IPS-15b (cell line): ENCODE data around the gene MVK.

Experiments
- H3K27me3 ChIP-seq: one replicate; pipeline ENCODE4 v1.6.1; 2013; ENCODE audit warnings: low read length; ENCODE audit not compliant: control insufficient read depth, insufficient read depth
- H3K36me3 ChIP-seq: one replicate; pipeline ENCODE4 v1.6.1; 2013; ENCODE audit warnings: low read length; ENCODE audit not compliant: control insufficient read depth, insufficient read depth
- H3K4me1 ChIP-seq: one replicate; pipeline ENCODE4 v1.6.1; 2013; ENCODE audit warnings: mild to moderate bottlenecking, low read length; ENCODE audit not compliant: control insufficient read depth, insufficient read depth
- H3K4me3 ChIP-seq: one replicate; pipeline ENCODE4 v1.5.1; 2013; ENCODE audit warnings: low read depth, low read length
- H3K9ac ChIP-seq: one replicate; pipeline ENCODE4 v1.6.1; 2013; ENCODE audit warnings: low read depth, mild to moderate bottlenecking, low read length
- H3K9me3 ChIP-seq: one replicate; pipeline ENCODE4 v1.6.1; 2013; ENCODE audit warnings: mild to moderate bottlenecking, low read length; ENCODE audit not compliant: control insufficient read depth, insufficient read depth

The MVK gene

GRCh38 chr12:109586385-109587296, 13.0 kb downstream of the MVK start:
- no peak overlapping the region for H3K4me3 ChIP-seq
- H3K9ac ChIP-seq: no peak overlapping the region
- no peaks in the 10 kb centered on the region for H3K27me3 ChIP-seq
- no peaks in the 10 kb centered on the region for H3K4me1 ChIP-seq
- H3K36me3 ChIP-seq: peaks cover 16% of the 10 kb centered on the region
- H3K9me3 ChIP-seq: no peaks in the 10 kb centered on the region

GRCh38 chr12:109587921-109588320, 14.3 kb downstream of the MVK start:
- H3K27me3 ChIP-seq: no peaks in the 10 kb centered on the region
- H3K4me1 ChIP-seq: no peaks in the 10 kb centered on the region
- peaks cover 16% of the 10 kb centered on the region for H3K36me3 ChIP-seq
- H3K4me3 ChIP-seq: no peak overlapping the region
- no peaks in the 10 kb centered on the region for H3K9me3 ChIP-seq
- H3K9ac ChIP-seq: no peak overlapping the region

- Histone ChIP-seq H3K27me3 (no peaks in the 10 kb centered on the region), H3K4me3 (no peak overlapping the region), H3K9me3 (no peaks in the 10 kb centered on the region), H3K9ac (no peak overlapping the region), H3K4me1 (no peaks in the 10 kb centered on the region), H3K36me3 (peaks cover 15% of the 10 kb centered on the region)
Measured at GRCh38 chr12:109588461-109589239, 15.1 kb downstream of the MVK start.

GRCh38 chr12:109589240-109589590, 15.6 kb downstream of the MVK start:
- Histone ChIP-seq H3K36me3 (peaks cover 13% of the 10 kb centered on the region), H3K27me3 (no peaks in the 10 kb centered on the region), H3K9ac (no peak overlapping the region), H3K4me3 (no peak overlapping the region), H3K9me3 (no peaks in the 10 kb centered on the region), H3K4me1 (no peaks in the 10 kb centered on the region)

- no peaks in the 10 kb centered on the region for H3K9me3 ChIP-seq
- H3K9ac ChIP-seq: no peak overlapping the region
- H3K4me1 ChIP-seq: no peaks in the 10 kb centered on the region
- no peaks in the 10 kb centered on the region for H3K27me3 ChIP-seq
- H3K4me3 ChIP-seq: no peak overlapping the region
- peaks cover 13% of the 10 kb centered on the region for H3K36me3 ChIP-seq
Measured at GRCh38 chr12:109589691-109590245, 16.2 kb downstream of the MVK start.

GRCh38 chr12:109590566-109590965, 17.0 kb downstream of the MVK start:
- no peak overlapping the region for H3K4me3 ChIP-seq
- peaks cover 13% of the 10 kb centered on the region for H3K36me3 ChIP-seq
- H3K4me1 ChIP-seq: no peaks in the 10 kb centered on the region
- no peaks in the 10 kb centered on the region for H3K27me3 ChIP-seq
- H3K9ac ChIP-seq: no peak overlapping the region
- no peaks in the 10 kb centered on the region for H3K9me3 ChIP-seq

GRCh38 chr12:109591041-109591440, 17.4 kb downstream of the MVK start:
- Histone ChIP-seq H3K27me3 (no peaks in the 10 kb centered on the region), H3K4me3 (no peak overlapping the region), H3K4me1 (no peaks in the 10 kb centered on the region), H3K36me3 (peaks cover 13% of the 10 kb centered on the region), H3K9me3 (no peaks in the 10 kb centered on the region), H3K9ac (no peak overlapping the region)

- H3K9ac ChIP-seq: no peak overlapping the region
- H3K27me3 ChIP-seq: no peaks in the 10 kb centered on the region
- peaks cover 2% of the 10 kb centered on the region for H3K4me1 ChIP-seq
- H3K36me3 ChIP-seq: peaks cover 13% of the 10 kb centered on the region
- H3K4me3 ChIP-seq: no peak overlapping the region
- no peaks in the 10 kb centered on the region for H3K9me3 ChIP-seq
Measured at GRCh38 chr12:109592195-109592904, 18.8 kb downstream of the MVK start.

- Histone ChIP-seq H3K27me3 (no peaks in the 10 kb centered on the region), H3K4me3 (no peak overlapping the region), H3K4me1 (peaks cover 2% of the 10 kb centered on the region), H3K36me3 (peaks cover 13% of the 10 kb centered on the region), H3K9me3 (no peaks in the 10 kb centered on the region), H3K9ac (no peak overlapping the region)
Measured at GRCh38 chr12:109592905-109593272, 19.3 kb downstream of the MVK start.

- no peaks in the 10 kb centered on the region for H3K27me3 ChIP-seq
- H3K9me3 ChIP-seq: no peaks in the 10 kb centered on the region
- no peak overlapping the region for H3K9ac ChIP-seq
- H3K4me1 ChIP-seq: peaks cover 5% of the 10 kb centered on the region
- H3K36me3 ChIP-seq: peaks cover 5% of the 10 kb centered on the region
- H3K4me3 ChIP-seq: no peak overlapping the region
Measured at GRCh38 chr12:109594556-109595317, 21.1 kb downstream of the MVK start.
